Astrocyte (in vitro differentiated cells and primary cell): ENCODE results near the gene RAD51B.

Source experiments
- CTCF ChIP-seq: IDR thresholded peaks from 2 replicates; pipeline ENCODE4 v1.5.1; 2011; ENCODE audit warnings: low read depth, mild to moderate bottlenecking, inconsistent platforms, low read length, moderate library complexity; ENCODE audit not compliant: insufficient read depth
- EZH2 ChIP-seq: IDR thresholded peaks from 2 replicates; pipeline ENCODE4 v1.6.1; 2012; ENCODE audit warnings: mild to moderate bottlenecking, low read length, inconsistent platforms; ENCODE audit not compliant: insufficient read depth

DNA sequence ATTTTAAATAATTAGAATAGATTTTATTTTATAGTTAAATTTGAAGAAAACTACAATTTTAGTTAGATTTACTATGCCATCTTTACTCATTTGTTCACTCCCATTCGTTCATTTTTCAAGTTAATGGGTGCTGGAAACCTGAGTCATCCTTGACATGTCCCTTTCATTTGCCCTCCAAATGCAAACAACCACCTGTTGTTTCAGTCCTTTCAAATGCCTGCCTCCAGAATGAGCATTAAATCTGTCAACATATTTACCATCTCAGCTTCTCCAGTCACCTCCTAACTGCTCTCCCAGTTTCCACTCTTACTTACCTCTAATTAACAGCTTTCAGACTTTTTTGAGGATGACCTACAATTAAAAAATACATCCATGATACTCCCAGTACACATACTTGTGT is 375.5 kb downstream of the RAD51B start:
- TF ChIP-seq CTCF (no peak), EZH2 (no peak)
